SK-N-MC (cell line): ENCODE measurements around the gene GNA14.
"Not testable (repeated sequence)": the region's sequence is repeated elsewhere in the genome, so short reads cannot be mapped to it uniquely, and the experiment has no call there.

ENCODE experiments used
- DNase-seq: peaks from one replicate; pipeline ENCODE4 v3.0.0-alpha.2; 2011; ENCODE audit warnings: low read depth, low spot score
- H3K27ac ChIP-seq: fragments of 200-600 bp; sonication (generic); 2 replicates; pipeline ENCODE4 v1.5.1; 2016; ENCODE audit warnings: mixed run types
- H3K36me3 ChIP-seq: fragments of 200-600 bp; sonication (generic); 2 replicates; pipeline ENCODE4 v1.6.1; 2017; ENCODE audit warnings: antibody characterized with exemption, low read length, mixed read lengths; ENCODE audit not compliant: insufficient read depth
- H3K4me3 ChIP-seq: fragments of 200-600 bp; sonication (generic); 2 replicates; pipeline ENCODE4 v1.5.1; 2016
- H3K9ac ChIP-seq: fragments of 200-600 bp; sonication (generic); 2 replicates; pipeline ENCODE4 v1.8.0; 2017; ENCODE audit warnings: mixed run types, mixed read lengths; ENCODE audit not compliant: insufficient read length
- H3K9me3 ChIP-seq: fragments of 200-600 bp; sonication (generic); 2 replicates; pipeline ENCODE4 v1.6.1; 2017; ENCODE audit warnings: low read depth, mild to moderate bottlenecking, antibody characterized with exemption, low read length, moderate library complexity, mixed read lengths
- EZH2 ChIP-seq: fragments of 200-600 bp; sonication (generic); IDR thresholded peaks from one replicate; pipeline ENCODE4 v1.6.1; 2017; ENCODE audit warnings: antibody characterized with exemption
- FOXP2 ChIP-seq: optimal IDR thresholded peaks from 2 replicates; pipeline ENCODE3; 2011; ENCODE audit warnings: mild to moderate bottlenecking, moderate library complexity; ENCODE audit not compliant: insufficient read depth; ENCODE audit errors: extremely low read length, control extremely low read depth
- POLR2AphosphoS5 ChIP-seq: IDR thresholded peaks from 2 replicates; pipeline ENCODE4 v1.6.1; 2012; ENCODE audit warnings: mild to moderate bottlenecking, low read depth, low read length, borderline replicate concordance

Gene GNA14

DNA sequence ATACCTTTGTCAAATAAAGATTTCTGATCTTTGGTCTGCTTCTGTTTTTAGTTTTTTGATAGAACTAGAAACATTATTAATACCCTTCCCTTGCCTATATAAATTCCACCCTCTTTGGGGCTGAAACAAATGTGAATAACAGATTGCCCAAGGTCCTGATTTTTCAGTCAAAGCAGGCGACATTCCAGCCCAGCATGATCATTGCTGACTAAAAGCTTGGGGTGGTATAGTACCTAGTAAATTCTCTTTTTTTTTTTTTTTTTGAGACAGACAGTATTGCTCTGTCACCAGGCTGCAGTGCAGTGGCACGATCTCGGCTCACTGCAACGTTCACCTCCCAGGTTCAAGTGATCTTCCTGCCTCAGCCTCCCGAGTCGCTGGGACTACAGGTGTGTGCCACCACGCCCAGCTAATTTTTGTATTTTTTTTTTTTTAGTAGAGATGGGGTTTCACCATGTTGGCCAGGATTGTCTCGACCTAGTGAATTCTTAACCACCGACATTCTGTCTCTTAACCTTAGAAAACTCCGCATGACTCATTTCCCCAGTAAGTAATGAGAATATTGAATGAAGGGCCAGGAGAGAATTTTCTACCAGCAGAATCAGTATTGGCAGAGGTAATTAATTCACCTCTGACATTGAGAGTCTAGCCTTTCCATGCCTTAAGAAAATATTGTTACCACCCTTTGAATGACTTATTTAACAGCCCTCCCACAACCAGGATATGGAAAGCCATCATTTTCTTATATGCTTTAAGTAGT is 226.4 kb downstream of the GNA14 start:
- no peak overlapping the region for H3K9ac ChIP-seq
- H3K4me3 ChIP-seq = no peak overlapping the region
- H3K9me3 ChIP-seq = no peaks in the 10 kb centered on the region
- no peak for DNase-seq
- no peak overlapping the region for H3K27ac ChIP-seq
- TF ChIP-seq EZH2 = no peak
- TF ChIP-seq POLR2AphosphoS5 = no peak
- no peak for TF ChIP-seq FOXP2
- no peaks in the 10 kb centered on the region for H3K36me3 ChIP-seq

DNA sequence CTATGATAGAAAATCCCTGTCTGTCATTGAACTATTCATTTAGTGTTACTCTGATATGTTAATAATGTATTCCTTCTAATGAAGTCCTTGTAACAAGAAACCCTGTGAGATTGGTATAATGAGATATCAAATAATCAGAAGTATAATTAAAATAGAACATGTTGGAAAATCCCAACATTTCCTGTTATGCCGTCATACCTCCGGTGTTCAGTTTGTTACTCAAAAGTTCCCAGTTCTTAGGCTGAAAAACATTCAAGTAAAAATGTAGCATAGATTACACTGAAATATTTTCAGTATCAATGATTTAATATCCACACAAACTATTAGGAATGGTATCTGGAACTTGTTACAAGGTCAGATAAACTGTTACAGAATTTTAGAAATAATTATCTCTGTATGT is 227.5 kb downstream of the GNA14 start:
- Histone ChIP-seq H3K36me3 (no peaks in the 10 kb centered on the region), H3K9me3 (no peaks in the 10 kb centered on the region), H3K9ac (no peak overlapping the region), H3K27ac (no peak overlapping the region), H3K4me3 (no peak overlapping the region)
- TF ChIP-seq FOXP2 = no peak
- no peak for TF ChIP-seq EZH2
- DNase-seq = no peak

DNA sequence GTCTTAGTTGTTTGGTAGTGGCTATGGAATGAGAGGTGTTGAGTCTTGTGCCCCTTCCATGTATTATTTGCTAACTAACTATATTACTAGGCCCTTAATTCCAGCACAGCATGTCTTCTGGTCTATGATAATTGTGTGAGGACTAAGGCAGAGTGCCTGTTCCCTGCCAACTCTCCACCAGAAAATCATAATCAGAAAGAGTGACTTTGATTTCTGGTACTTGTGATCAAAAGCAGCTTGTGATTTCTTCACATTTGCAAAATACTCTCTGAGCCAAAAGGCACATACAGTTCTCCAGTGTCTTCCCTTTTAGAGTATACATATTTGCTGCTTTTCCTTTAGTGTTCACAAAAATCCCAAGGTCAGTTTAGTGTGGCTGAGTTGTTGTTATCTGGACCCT is 229.9 kb downstream of the GNA14 start:
- Histone ChIP-seq H3K4me3 (no peak overlapping the region), H3K9me3 (no peaks in the 10 kb centered on the region), H3K36me3 (no peaks in the 10 kb centered on the region), H3K27ac (no peak overlapping the region), H3K9ac (no peak overlapping the region)
- DNase-seq = no peak
- TF ChIP-seq EZH2 (no peak), FOXP2 (no peak), POLR2AphosphoS5 (no peak)

- Histone ChIP-seq H3K27ac (0 out of 2 replicates have a peak overlapping the region, but pooled peaks have one; percentile 45), H3K9me3 (no peaks in the 10 kb centered on the region), H3K9ac (no peak overlapping the region), H3K36me3 (no peaks in the 10 kb centered on the region), H3K4me3 (0 out of 2 replicates have a peak overlapping the region, but pooled peaks have one; percentile 4)
- TF ChIP-seq FOXP2 (no peak), POLR2AphosphoS5 (no peak), EZH2 (no peak)
- DNase-seq = no peak
These were observed 230.6 kb downstream of the GNA14 start for GRCh38 chr9:77417566-77417965.

DNA sequence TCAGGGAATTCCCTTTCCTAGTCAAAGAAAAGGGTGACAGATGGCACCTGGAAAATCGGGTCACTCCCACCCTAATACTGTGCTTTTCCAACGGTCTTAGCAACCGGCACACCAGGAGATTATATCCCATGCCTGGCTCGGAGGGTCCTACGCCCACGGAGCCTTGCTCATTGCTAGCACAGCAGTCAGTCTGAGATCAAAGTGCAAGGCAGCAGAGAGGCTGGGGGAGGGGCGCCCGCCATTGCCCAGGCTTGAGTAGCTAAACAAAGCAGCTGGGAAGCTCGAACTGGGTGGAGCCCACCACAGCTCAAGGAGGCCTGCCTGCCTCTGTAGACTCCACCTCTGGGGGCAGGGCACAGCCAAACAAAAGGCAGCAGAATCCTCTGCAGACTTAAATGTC is 239.6 kb downstream of the GNA14 start:
- not testable (repeated sequence) for H3K27ac ChIP-seq, DNase-seq, H3K9me3 ChIP-seq, H3K9ac ChIP-seq, H3K4me3 ChIP-seq
- peaks cover 11% of the 10 kb centered on the region; the same call in 1 of the 2 replicates for H3K36me3 ChIP-seq

DNA sequence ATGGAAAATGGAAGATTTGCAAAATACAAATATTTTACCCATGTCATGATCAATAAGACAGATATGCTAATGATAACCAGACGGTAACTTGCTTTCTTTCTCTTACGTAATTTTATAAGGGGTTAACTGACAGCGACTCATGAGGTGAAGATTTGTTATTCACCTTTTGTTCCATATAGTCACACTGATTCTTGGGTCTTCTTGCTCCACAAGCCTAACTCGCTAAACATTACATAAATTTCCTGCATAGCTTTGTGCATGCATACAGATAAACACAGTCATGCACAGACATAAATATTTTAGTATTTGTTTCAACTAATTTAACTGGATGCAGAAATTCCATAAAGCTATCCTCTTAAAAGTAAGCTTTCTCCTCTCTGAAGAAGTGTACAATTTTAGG is 244.9 kb downstream of the GNA14 start:
- Histone ChIP-seq H3K9ac (no peak overlapping the region), H3K27ac (no peak overlapping the region), H3K9me3 (no peaks in the 10 kb centered on the region), H3K4me3 (no peak overlapping the region), H3K36me3 (peaks cover 10% of the 10 kb centered on the region; the same call in 1 of the 2 replicates)
- no peak for DNase-seq
- no peak for TF ChIP-seq EZH2
- TF ChIP-seq POLR2AphosphoS5 = no peak
- TF ChIP-seq FOXP2 = no peak

DNA sequence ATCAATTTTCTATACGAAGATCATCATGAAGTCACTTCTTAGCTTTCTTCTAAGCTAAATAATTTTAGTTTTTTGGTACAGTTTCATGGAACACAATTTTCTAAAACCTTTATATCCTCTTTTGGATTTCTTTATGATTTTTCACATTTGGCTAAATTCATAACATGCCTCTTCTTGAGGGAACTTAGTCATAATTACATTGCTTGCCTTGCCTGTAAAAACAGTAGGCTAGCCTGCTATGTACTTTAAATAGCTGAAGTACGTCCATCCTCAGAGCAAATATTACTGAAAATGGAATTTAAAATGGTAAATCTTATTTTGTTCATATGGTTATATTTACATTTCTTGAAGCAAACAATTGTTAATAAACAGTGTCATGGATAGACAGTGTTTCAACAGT is 245.8 kb downstream of the GNA14 start:
- H3K4me3 ChIP-seq = no peak overlapping the region
- H3K9me3 ChIP-seq = no peaks in the 10 kb centered on the region
- DNase-seq = no peak
- H3K9ac ChIP-seq = no peak overlapping the region
- peaks cover 6% of the 10 kb centered on the region; the same call in 1 of the 2 replicates for H3K36me3 ChIP-seq
- TF ChIP-seq POLR2AphosphoS5 (no peak), FOXP2 (no peak), EZH2 (no peak)
- no peak overlapping the region for H3K27ac ChIP-seq

GRCh38 chr9:77399964-77400363 is 248.2 kb downstream of the GNA14 start:
- no peak overlapping the region for H3K27ac ChIP-seq

GRCh38 chr9:77398581-77398980 is 249.5 kb downstream of the GNA14 start:
- H3K27ac ChIP-seq, H3K9me3 ChIP-seq, H3K4me3 ChIP-seq, H3K36me3 ChIP-seq, H3K9ac ChIP-seq, DNase-seq: not testable (repeated sequence)

More at GRCh38 chr9:77399964-77400363, 248.2 kb downstream of the GNA14 start:
- no peaks in the 10 kb centered on the region for H3K36me3 ChIP-seq
- no peak for DNase-seq
- TF ChIP-seq FOXP2 (no peak), POLR2AphosphoS5 (no peak), EZH2 (no peak)
- H3K9ac ChIP-seq = no peak overlapping the region
- no peak overlapping the region for H3K4me3 ChIP-seq
- no peaks in the 10 kb centered on the region for H3K9me3 ChIP-seq
